Calu3 (cell line): ENCODE measurements around the gene DTX1. TPM values are rescaled to one million over a fixed set of nuclear protein-coding genes. Genes with fewer than 3 reads are reported as not detected.

ENCODE experiments used
- BruUV-seq: library from RNA; stranded (reverse); fragments of 400-500 nt; replicated peaks from 2 replicates; lab custom pipeline; 2021; lab: Mats Ljungman, UMichigan
- CTCF ChIA-PET: fragments of 300-600 bp; sonication (Branson Sonifier 250); formaldehyde crosslinking; loops from one replicate; lab custom pipeline; 2022; ENCODE audit warnings: antibody characterized with exemption; lab: Charles Lee
- DNase-seq: peaks from one replicate; pipeline ENCODE4 v3.0.0; 2022
- H3K27ac Mint-ChIP-seq: one replicate; pipeline ENCODE4 v1.8.0; 2022; ENCODE audit warnings: mixed read lengths; ENCODE audit not compliant: unreplicated experiment
- H3K27me3 Mint-ChIP-seq: one replicate; pipeline ENCODE4 v1.8.0; 2022; ENCODE audit warnings: mixed read lengths; ENCODE audit not compliant: unreplicated experiment
- H3K36me3 Mint-ChIP-seq: one replicate; pipeline ENCODE4 v1.8.0; 2022; ENCODE audit warnings: mild to moderate bottlenecking, moderate library complexity, mixed read lengths; ENCODE audit not compliant: insufficient read depth, unreplicated experiment
- H3K4me1 Mint-ChIP-seq: one replicate; pipeline ENCODE4 v1.8.0; 2022; ENCODE audit warnings: mild to moderate bottlenecking, low read depth, mixed read lengths; ENCODE audit not compliant: unreplicated experiment
- H3K4me3 Mint-ChIP-seq: one replicate; pipeline ENCODE4 v1.8.0; 2022; ENCODE audit warnings: mild to moderate bottlenecking, low read depth, moderate library complexity, mixed read lengths; ENCODE audit not compliant: unreplicated experiment
- H3K9me3 Mint-ChIP-seq: one replicate; pipeline ENCODE4 v1.8.0; 2022; ENCODE audit warnings: low read depth, mixed read lengths; ENCODE audit not compliant: unreplicated experiment
- CTCF ChIP-seq: fragments of 200-600 bp; IDR thresholded peaks from one replicate; pipeline ENCODE4 v1.8.0; 2022; ENCODE audit warnings: antibody characterized with exemption; ENCODE audit not compliant: unreplicated experiment
- intact Hi-C: fragments of 100-400 bp; cut with micrococcal nuclease; formaldehyde crosslinking; loops from one replicate; pipeline ENCODE4 v1.10.0; 2022; ENCODE audit not compliant: unreplicated experiment
- total RNA-seq: library from RNA; stranded (reverse); gene quantifications from 2 replicates; pipeline ENCODE4 v1.2.3, GENCODE V29; 2022

Gene DTX1
- total RNA-seq, 1 experiment from 2014 or later: not detected

- CTCF ChIA-PET: no interaction called here
- intact Hi-C loops: no loop called here
- Mint-ChIP-seq H3K27ac (no peak overlapping the region), H3K9me3 (no peaks in the 10 kb centered on the region), H3K4me3 (no peak overlapping the region), H3K27me3 (peaks cover 64% of the 10 kb centered on the region), H3K36me3 (peaks cover 4% of the 10 kb centered on the region), H3K4me1 (no peaks in the 10 kb centered on the region)
- no TSS peak for BruUV-seq
- no peak for TF ChIP-seq CTCF
- no peak for DNase-seq
Observed at GRCh38 chr12:113054948-113055486, 1.5 kb upstream of the DTX1 start.

GRCh38 chr12:113055594-113056380 is 743 bp upstream of the DTX1 start:
- H3K4me3 Mint-ChIP-seq: no peak overlapping the region
- H3K27me3 Mint-ChIP-seq: peaks cover 56% of the 10 kb centered on the region
- H3K9me3 Mint-ChIP-seq: no peaks in the 10 kb centered on the region
- no peak for DNase-seq
- no peaks in the 10 kb centered on the region for H3K4me1 Mint-ChIP-seq
- BruUV-seq: no TSS peak
- H3K27ac Mint-ChIP-seq: no peak overlapping the region
- intact Hi-C loops: no loop called here
- CTCF ChIA-PET: interaction anchor here (0.6 kb wide), 1 partner anchor 16 kb away, joined by 3 read pairs; no protein-coding TSS in a partner anchor
- H3K36me3 Mint-ChIP-seq: no peaks in the 10 kb centered on the region
- TF ChIP-seq CTCF: no peak

GRCh38 chr12:113056381-113056630 is 224 bp upstream of the DTX1 start:
- no peaks in the 10 kb centered on the region for H3K4me1 Mint-ChIP-seq
- no peak for TF ChIP-seq CTCF
- no peak overlapping the region for H3K4me3 Mint-ChIP-seq
- H3K9me3 Mint-ChIP-seq: no peaks in the 10 kb centered on the region
- no peak overlapping the region for H3K27ac Mint-ChIP-seq
- CTCF ChIA-PET: interaction anchor here (0.6 to 0.7 kb wide), 2 partner anchors 10 to 15 kb away, joined by 3 to 4 read pairs; no protein-coding TSS in a partner anchor
- no TSS peak for BruUV-seq
- no peaks in the 10 kb centered on the region for H3K36me3 Mint-ChIP-seq
- no peak for DNase-seq
- H3K27me3 Mint-ChIP-seq: peaks cover 51% of the 10 kb centered on the region
- intact Hi-C loops: no loop called here

- no TSS peak for BruUV-seq
- CTCF ChIA-PET: no interaction called here
- no peak for TF ChIP-seq CTCF
- H3K27me3 Mint-ChIP-seq: peaks cover 36% of the 10 kb centered on the region
- intact Hi-C loops: no loop called here
- DNase-seq: no peak
- no peak overlapping the region for H3K27ac Mint-ChIP-seq
- no peaks in the 10 kb centered on the region for H3K36me3 Mint-ChIP-seq
- H3K4me3 Mint-ChIP-seq: no peak overlapping the region
- H3K4me1 Mint-ChIP-seq: no peaks in the 10 kb centered on the region
- H3K9me3 Mint-ChIP-seq: no peaks in the 10 kb centered on the region
Observed at GRCh38 chr12:113057565-113058485, 1.3 kb downstream of the DTX1 start.
